Measurements from ENCODE around the gene ANKRD36C.
"Not testable (repeated sequence)": the region's sequence is repeated elsewhere in the genome, so short reads cannot be mapped to it uniquely, and the experiment has no call there.

- TF ChIP-seq POLR2A, POLR2AphosphoS5, SPI1 (IDR thresholded peaks at IDR 0.05; ENCODE audit: low read depth, low read length): not testable (repeated sequence)
Measured at GRCh38 chr2:96034792-96035191, 43.2 kb upstream of the ANKRD36C start, which contains the start of gene GPAT2.
